ENCODE results near the gene ZNF526. TPM values are rescaled to one million over a fixed set of nuclear protein-coding genes. Genes with fewer than 3 reads are reported as not detected.

Gene ZNF526
- total RNA-seq, 4 donors from 2014 or later = 3.9 to 9.8 (median 5.8) TPM

DNA sequence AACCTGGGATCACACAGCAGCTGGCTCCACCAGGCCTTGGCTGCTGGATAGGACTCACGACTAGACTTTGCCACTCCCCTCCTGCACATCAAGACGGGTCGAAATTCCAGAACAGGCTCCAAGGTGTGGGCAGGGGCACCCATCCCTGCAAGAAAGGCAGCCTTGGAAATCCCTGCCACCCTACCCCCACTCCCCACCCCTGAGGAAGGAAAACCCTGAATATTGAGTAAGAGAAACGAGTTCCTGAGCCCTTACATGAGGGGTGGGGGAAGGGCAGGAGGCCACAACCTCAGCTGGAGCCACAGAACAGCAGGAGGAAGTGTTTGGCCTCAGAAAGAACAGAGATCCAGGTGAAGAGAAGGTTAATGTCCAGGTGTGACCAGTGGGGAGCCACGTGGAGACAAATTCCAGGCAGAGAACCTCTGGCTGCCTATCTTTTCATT, 22.7 kb upstream of the ZNF526 start:
- TF ChIP-seq, protein P1, sequence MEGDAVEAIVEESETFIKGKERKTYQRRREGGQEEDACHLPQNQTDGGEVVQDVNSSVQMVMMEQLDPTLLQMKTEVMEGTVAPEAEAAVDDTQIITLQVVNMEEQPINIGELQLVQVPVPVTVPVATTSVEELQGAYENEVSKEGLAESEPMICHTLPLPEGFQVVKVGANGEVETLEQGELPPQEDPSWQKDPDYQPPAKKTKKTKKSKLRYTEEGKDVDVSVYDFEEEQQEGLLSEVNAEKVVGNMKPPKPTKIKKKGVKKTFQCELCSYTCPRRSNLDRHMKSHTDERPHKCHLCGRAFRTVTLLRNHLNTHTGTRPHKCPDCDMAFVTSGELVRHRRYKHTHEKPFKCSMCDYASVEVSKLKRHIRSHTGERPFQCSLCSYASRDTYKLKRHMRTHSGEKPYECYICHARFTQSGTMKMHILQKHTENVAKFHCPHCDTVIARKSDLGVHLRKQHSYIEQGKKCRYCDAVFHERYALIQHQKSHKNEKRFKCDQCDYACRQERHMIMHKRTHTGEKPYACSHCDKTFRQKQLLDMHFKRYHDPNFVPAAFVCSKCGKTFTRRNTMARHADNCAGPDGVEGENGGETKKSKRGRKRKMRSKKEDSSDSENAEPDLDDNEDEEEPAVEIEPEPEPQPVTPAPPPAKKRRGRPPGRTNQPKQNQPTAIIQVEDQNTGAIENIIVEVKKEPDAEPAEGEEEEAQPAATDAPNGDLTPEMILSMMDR (IDR thresholded peaks at IDR 0.05; ENCODE audit: low read depth) = no peak

DNA sequence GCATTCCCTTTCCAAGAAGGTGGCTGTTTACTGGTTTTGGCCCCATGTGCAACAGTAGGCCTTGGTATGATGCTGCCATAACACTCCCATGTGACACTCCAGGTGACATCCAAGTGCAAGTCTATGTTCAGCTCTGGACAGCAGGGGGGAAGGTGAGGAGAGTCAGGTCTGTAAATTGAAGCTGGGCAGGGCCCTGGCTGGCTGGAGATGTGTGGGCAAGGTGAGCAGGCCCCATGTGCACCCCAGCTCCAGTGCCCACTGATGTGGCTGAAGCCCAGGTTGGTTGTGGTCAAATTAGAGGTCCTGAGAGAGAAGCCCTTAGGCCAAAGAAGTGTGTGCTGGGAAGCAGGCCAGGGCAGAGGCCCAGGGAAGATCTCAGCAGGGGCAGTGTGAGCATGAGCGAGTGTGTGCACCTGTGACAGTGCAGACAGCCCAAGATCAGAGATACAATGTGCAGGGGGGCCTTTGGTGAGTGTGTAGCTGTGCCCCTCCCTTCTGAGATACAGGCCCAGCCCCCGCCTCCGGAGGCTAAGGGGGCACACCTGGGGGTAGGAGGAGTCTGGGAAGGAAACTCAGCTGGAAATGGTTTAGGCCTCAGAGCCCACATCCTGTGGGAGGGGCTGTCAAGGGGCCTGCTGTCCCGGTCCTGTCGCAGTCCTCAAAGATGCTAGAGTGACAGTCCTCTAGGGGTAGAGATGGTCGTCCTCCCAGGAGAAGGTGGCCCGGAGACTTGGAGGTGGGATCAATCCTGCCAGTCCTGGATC, 21.3 kb upstream of the ZNF526 start:
- TF ChIP-seq, protein P1 (IDR thresholded peaks at IDR 0.05; ENCODE audit: low read depth) = no peak

DNA sequence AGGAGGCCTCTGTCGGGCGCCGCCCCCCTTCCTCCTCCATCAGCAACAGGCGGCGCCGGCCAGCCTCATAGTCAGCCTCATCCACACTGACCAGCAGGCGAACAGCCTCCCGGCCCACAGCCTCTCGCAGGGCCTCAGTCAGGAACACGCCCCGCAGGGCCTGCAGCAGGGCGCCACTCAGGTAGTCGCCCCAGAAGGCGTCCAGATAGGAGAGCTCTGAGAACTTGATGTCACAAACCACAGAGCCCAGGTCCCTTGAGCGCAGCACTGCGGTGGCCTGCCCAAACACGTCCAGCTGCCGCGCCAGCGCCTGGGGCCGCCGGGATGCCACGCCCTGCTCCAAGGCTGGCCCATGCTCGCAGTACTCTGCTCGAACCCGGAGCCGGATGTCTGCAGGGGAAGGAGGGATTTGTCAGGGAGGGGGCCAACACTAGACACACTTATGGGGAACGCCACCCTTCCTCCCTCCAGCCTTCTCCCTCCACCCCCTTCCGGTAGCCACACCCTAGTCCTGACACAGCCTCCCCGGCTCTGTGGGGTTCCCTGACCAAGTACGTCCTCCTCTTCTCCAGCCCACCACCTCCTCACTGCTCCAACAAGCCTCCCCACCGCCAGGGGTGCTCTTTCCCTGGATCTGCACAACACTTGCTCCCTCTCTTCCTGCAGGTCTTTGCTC, 20.5 kb upstream of the ZNF526 start:
- TF ChIP-seq, protein P1 (IDR thresholded peaks at IDR 0.05; ENCODE audit: low read depth) = no peak

DNA sequence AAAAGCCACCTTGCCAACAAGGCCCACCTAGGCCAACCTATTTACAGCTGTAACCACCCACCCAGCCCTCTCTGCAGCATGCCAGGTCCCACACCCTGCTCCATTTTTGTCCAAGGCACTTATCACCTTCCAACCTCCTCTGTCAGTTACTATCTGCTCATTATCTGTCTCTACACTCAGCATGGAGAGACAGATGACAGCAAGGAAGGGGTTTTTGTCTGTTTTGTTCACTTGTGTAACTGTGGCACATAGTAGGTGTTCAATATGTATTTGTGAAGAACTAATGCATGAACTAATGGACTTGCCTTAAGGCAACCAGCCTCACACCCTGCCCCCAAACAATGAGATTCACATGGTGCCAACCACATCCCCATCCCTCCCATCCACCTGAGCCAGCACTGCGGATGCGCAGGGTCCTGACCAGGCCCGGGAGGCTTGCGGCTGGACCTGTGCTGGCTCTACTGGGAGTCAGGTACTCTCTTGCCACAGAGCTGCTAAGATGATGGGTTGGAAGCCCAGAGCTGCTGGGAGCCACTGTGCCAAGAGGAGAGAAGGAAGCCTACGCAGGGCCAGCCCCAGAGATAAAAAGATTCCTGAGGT, 19.9 kb upstream of the ZNF526 start:
- TF ChIP-seq, protein P1 (IDR thresholded peaks at IDR 0.05; ENCODE audit: low read depth) = no peak

DNA sequence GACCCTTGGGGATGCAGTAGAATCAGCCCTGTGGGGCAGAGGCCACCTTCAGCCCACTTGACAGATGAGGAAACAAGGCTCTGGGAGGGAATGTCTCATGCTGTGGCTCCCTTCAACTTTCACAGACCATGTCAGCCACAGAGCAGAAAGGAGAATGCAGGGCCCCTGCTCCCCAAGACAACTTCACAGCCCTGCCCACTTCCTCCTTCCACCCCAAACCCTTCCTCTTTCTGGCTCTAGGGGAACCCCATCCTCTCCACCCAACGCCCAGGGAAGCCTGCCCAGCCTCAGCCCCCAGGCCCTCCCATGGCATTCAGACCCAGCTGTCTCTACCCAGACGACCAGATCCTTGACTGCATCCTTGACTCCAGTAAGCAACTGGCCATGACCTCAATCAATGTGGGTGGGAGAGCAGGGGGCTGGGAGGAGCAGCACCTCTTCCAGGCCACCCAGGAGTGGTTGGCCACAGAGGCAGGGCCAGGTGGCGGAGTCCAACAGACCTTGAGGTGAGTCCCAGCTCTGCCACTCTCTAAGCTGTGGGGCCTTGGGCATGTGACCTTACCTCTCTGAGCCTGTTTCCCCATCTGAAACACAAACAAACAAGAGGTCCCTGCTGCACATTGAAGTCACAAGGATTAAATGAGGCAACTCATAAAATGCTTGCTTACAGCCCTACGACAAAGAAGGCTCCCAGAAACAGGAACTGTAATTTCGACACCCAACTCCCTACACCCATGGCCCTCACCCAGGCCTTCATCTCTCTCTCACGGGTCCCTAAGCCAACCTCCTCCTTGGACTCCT, 18.4 kb upstream of the ZNF526 start:
- TF ChIP-seq, protein P1 (IDR thresholded peaks at IDR 0.05; ENCODE audit: low read depth) = no peak

DNA sequence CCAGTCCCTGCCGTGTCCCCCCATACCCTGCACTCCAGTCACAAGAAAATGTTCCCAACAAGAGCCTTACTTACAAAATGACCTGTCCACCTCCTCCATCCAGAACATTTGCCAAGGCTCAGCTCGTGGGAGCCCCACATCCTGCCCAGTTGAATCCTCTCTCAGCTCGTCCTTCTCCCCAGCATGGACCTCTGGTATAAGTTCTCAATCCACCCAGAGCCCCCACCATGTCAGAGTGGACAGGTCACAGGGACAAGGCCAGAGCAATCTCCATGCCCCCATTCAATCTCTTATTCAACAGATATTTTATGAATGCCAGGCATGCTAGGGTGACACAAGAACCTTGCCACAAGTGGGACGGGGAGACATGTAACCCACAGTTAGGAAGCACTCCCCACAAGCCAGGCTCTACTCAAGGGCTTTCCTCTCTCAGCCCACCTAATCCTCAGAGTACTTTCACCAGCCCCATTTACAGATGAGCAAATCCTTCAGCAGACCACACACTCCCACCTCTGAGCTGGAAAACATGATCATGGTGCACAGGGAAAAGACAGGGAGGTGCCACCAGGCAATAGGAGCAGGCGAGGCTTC, 17.7 kb upstream of the ZNF526 start:
- TF ChIP-seq, protein P1 (IDR thresholded peaks at IDR 0.05; ENCODE audit: low read depth) = no peak

Measured in subcutaneous adipose tissue (tissue), 4 donors.